Right hindlimb (tissue), 1 donor: ENCODE results near the gene CNN2.

Experiments used
- DNase-seq: peaks from one replicate; pipeline ENCODE4 v3.0.0-alpha.2; 2018

Gene CNN2

GRCh38 chr19:1052349-1052975, 26.1 kb downstream of the CNN2 start:
- DNase-seq: no peak

DNA sequence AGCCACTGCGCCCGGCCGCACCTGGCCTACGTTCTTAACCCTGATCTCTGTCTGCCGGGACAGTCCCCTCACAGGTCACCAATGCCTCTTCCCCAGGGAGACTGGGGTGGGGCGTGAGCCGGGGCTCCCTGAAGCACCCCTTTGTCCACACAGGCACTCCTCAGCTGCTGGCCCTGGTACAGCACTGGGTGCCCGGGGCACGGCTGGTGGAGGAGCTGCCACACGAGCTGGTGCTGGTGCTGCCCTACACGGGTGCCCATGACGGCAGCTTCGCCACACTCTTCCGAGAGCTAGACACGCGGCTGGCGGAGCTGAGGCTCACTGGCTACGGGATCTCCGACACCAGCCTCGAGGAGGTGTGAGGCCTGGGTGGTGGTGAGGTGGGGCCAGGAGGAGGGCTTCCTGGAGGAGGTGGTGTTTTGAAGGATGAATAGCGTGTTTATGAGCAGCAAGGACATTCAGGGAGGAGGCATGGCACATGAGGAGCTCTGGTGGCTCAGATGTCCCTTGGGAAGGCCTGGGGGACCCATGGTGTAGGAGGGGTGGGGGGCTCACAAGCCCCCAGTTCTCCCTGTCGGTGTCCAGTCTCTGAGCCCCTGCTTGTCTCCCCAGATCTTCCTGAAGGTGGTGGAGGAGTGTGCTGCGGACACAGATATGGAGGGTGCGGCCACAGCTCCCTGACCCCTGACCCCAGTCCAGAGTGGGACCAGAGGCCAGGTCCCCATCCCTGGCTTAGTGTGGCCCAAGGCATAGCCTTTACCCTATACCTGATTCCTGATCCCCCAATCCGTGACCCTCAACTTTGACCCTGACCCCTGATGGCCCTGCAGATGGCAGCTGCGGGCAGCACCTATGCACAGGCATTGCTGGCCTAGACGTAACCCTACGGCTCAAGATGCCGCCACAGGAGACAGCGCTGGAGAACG, 27.0 kb downstream of the CNN2 start:
- DNase-seq: no peak

DNA sequence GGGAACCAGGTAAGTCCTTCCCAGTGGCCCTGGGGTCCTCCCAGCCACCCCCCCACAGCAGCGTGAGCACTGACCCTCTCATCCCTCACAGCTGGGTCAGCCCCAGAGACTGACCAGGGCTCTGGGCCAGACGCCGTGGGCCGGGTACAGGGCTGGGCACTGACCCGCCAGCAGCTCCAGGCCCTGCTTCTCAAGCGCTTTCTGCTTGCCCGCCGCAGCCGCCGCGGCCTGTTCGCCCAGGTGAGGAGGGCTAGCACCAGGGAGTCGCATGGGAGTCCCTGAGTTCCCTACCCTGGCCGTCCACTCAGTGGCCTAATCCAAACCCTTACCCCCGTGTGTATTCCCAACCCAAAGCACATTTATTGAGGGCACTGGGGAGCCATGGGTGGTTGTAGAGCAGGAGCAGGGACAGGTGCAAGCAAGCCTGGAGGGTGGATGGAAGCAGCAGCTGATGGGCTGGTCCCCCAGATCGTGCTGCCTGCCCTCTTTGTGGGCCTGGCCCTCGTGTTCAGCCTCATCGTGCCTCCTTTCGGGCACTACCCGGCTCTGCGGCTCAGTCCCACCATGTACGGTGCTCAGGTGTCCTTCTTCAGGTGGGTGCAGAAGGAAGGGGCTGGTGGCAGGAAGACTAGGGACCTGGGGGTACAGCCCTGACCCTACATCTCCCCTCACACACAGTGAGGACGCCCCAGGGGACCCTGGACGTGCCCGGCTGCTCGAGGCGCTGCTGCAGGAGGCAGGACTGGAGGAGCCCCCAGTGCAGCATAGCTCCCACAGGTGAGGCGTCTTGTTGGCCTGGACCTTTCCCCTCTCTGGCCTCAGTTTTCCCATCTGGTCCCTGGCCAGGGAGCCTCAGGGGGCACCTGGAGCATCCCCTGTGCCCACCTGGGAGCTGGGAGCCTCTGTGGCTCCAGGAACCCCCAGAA, 28.0 kb downstream of the CNN2 start:
- DNase-seq: no peak

- no peak for DNase-seq
Measured at GRCh38 chr19:1055028-1055425, 28.6 kb downstream of the CNN2 start.

DNA sequence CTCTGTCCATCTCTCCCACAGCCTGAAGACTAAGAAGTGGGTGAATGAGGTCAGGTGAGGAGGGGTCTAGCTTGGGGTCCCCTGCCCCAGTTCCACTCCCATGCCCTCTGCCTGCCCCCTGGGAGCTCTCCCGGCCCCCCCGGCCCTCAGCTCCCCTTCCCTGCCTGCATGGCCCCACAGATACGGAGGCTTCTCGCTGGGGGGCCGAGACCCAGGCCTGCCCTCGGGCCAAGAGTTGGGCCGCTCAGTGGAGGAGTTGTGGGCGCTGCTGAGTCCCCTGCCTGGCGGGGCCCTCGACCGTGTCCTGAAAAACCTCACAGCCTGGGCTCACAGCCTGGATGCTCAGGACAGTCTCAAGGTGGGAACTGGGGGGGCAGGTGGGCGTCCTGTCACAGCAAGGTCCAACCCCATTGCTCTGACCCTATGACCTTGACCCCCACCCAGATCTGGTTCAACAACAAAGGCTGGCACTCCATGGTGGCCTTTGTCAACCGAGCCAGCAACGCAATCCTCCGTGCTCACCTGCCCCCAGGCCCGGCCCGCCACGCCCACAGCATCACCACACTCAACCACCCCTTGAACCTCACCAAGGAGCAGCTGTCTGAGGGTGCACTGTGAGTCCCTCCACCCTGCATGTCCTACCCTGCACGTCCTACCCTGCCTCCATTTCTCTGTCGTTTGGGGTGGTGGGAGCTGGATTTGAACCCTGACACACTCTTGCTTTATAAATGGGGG, 29.6 kb downstream of the CNN2 start:
- DNase-seq: no peak

DNA sequence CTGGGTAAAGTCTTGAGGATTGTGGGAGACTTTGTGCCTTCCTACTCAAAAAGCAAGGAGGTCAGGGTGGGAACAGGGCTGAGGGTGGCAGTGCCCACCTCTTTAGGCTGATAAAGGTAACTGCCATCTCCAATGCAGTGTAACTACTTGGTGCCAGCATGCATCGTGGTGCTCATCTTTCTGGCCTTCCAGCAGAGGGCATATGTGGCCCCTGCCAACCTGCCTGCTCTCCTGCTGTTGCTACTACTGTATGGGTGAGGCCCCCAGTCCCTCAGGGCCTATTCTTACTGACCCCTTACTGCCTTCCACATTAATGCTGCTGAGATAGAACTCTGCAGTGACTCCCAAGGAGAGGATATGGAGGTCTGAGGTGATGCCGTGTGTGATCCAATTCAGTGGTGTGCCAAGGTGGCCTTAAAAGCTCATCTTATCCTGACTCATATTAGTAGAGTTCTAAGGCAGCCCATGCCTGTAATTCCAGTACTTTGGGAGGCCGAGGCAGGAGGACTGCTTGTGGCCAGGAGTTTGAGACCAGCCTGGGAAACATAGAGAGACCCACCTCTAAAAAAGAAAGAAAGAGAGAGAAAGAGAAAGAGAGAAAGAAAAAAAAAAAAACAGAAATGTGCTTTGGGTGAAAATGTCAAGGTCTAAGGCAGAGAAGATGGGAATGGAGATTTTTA, 30.9 kb downstream of the CNN2 start:
- no peak for DNase-seq

GRCh38 chr19:1058112-1058511, 31.7 kb downstream of the CNN2 start:
- no peak for DNase-seq

DNA sequence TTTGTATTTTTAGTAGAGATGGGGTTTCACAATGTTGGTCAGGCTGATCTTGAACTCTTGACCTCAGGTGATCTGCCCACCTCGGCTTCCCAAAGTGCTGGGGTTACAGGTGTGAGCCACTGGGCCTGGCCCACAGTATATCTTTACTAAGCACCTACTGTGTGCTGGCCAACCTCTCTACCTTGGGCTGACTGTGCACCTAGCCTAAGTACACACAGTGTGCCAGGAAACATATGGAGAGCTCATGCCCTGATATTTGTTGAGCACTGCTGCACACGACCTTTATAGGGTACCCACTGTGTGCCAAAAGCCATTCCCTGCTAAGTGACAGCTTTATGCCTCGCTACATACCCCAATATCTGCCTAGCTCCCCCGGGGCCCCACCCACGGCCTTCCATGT, 34.3 kb downstream of the CNN2 start:
- DNase-seq: no peak

DNA sequence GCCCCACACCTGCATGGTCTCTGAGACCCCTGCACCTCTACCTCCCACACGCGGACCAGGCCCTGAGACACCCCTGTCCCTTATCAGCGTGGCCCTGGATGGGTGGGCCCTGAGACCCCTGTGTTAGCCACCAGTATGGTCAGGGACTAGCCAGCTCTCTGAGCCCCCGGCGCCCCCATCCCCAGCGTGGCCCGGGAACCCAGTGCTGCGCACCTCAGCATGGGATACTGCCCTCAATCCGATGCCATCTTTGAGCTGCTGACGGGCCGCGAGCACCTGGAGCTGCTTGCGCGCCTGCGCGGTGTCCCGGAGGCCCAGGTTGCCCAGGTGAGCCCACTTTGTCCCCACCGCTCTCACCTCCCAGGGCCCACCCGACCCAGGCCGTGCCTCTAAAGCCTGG, 35.6 kb downstream of the CNN2 start:
- DNase-seq: no peak

DNA sequence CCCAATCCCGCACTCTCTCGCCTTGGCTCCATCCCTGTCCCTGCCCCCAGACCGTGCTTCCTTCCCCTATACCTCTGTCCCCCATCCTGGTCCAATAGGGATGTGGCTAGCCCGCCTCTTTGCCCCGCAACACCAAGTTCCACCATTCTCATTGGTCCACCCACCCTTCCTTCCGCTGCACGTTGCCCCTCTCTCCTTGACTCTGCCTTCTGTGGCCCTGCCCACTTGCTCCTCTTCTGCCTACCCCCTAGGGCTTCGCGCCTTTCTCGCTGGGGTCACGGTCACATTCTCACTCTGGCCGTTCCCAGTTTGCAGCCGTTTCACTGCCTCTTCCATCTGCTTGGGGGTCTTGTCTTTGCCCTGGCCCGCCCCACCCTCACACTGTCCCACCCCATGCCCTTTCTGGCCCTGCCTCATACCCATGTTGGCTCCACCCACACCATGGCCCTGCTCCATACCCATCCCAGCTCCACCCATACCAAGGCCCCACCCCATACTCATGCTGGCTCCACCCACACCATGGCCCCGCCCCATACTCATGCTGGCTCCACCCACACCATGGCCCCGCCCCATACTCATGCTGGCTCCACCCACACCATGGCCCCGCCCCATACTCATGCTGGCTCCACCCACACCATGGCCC, 36.1 kb downstream of the CNN2 start:
- DNase-seq: no peak

DNA sequence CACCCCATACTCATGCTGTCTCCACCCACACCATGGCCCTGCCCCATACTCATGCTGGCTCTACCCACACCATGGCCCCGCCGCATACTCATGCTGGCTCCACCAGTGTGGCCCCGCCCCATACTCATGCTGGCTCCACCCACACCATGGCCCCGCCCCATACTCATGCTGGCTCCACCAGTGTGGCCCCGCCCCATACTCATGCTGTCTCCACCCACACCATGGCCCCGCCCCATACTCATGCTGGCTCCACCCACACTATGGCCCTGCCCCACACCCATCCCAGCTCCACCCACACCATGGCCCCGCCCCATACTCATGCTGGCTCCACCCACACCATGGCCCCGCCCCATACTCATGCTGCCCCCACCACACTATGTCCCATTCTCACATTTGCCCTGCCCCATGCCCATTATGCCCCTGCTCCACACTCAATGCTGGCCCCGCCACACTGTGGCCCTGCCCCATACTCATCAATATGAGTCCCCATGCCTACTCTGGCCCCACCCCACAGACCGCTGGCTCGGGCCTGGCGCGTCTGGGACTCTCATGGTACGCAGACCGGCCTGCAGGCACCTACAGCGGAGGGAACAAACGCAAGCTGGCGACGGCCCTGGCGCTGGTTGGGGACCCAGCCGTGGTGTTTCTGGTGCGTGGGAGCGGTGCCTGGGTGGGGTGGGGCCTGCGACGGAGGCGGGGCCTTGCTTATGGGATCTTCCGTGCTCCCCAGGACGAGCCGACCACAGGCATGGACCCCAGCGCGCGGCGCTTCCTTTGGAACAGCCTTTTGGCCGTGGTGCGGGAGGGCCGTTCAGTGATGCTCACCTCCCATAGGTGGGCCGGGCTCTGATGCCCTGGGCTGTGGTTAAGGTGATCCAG, 36.9 kb downstream of the CNN2 start:
- no peak for DNase-seq

DNA sequence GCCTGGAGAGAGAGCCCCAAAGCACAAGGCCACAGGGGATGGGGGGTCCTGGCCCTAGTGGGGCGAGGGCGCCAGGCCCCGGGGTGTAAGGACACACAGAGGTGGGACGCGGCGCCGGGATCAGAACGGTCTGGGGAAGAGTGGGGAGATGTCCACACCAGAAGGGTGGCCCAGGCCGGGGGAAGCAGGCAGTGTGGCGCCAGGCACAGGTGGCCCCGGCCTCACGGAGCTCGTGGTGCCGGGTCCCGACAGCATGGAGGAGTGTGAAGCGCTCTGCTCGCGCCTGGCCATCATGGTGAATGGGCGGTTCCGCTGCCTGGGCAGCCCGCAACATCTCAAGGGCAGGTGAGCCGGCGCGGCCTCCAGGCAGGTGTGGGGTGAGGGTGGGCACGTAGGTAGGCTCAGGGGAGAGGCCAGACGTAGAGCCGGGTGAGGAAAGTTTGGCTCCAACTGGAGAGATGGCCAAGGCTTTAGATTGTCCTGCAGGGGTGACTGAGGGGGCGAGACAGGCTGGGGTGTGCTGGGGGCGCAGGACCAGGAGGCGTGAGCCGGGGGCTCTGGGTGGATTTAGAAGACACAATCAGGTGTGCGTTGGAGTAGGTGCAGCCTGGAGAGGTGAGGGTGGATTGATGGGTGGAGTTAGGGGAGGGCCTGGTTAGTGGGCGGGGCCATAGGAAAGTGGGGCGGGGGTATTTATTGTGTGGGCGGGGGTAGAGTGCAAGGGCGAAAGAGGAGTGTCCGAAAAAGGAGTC, 37.7 kb downstream of the CNN2 start:
- DNase-seq: no peak

DNA sequence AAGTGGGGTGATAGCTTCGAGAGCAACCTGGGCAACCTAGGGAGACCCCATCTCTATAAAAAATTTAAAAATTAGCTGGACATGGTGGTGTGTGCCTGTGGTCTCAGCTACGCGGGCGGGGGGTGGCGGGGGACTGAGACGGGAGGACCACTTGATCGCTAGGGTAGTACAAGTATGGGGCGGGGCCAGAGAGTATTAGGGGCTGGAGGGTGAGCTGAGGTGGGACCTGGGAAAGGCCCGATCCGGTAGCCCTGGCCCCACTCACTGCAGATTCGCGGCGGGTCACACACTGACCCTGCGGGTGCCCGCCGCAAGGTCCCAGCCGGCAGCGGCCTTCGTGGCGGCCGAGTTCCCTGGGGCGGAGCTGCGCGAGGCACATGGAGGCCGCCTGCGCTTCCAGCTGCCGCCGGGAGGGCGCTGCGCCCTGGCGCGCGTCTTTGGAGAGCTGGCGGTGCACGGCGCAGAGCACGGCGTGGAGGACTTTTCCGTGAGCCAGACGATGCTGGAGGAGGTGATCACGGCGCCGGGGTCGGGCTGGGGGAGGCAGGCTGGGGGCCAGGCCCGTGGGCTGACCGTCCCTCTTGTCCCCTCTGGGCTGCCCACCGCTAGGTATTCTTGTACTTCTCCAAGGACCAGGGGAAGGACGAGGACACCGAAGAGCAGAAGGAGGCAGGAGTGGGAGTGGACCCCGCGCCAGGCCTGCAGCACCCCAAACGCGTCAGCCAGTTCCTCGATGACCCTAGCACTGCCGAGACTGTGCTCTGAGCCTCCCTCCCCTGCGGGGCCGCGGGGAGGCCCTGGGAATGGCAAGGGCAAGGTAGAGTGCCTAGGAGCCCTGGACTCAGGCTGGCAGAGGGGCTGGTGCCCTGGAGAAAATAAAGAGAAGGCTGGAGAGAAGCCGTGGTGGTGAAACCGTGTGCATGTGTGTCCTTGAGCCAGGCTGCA, 38.5 kb downstream of the CNN2 start:
- peak; percentile 70 for DNase-seq

DNA sequence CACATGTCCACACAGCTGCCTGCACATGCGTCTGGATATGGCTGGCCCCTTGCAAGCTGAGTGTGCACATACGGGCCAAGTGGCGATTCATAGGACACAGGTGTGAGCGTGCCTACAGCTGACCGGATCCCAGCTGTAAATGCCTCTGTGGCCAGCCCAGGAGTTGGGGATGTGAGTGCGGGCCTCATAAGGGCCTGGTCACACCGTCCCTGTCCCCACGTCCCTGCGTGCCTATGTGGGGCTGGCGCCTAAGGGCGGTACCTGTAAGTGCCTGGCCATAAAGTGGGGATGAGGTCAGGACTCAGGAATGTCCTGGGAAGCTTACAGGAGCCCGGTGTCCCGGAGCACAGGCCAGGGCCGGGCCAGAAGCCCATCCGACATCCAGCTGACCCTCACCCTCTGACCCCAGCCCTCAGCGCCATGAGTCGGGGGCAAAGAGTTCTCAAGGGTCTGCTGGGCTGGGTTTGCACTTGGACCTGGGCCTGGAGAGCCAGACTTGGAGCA, 39.2 kb downstream of the CNN2 start:
- DNase-seq: no peak

- no peak for DNase-seq
Measured at GRCh38 chr19:1066251-1066747, 39.9 kb downstream of the CNN2 start.

DNA sequence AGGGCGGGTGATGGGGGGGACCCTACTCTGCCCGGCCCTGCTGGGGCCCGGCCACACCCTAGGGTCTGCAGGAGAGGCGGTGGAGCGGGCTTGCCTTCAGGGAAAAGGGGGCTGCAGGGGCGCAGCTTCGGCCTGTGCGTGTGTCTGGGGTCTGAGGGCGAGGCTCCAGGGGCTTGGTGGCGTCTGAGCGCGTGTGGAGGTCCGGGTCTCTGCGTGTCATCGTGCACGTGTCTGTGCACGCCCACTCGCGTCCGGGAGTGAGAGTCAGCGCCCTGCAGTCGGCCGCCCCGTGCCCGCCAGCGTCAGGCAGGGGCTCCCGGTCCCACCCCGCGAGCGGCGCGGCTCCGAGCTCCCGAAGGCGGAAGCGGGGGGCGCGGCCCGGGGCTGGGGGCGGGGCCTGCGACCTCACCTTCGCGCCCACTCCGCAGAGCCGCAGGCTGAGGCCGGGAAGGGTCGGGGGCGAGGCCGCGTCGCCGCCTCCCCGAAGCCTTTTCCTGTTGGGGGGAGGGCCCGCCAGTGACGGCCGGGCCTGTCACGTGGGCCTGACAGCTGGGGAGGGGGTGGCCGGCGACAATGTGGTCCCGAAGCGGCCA, 40.4 kb downstream of the CNN2 start, which contains the start of gene ARHGAP45:
Gene ARHGAP45, plus strand, starts transcription at position 420 of the 593 bp plus-strand sequence. CDS start 239 bp downstream, outside the sequence.
- DNase-seq: no peak

- DNase-seq: no peak
Measured at GRCh38 chr19:1067341-1067957, 41.0 kb downstream of the CNN2 start.
